Cardiac atrium fibroblast (primary cell): Measurements from ENCODE around the gene IFNB1. TPM values are rescaled to one million over a fixed set of nuclear protein-coding genes. Genes with fewer than 3 reads are reported as not detected.

Source experiments
- total RNA-seq: library from RNA; depleted of rRNA; stranded (reverse); fragments of >200 nt; gene quantifications from 2 replicates; pipeline ENCODE4 v1.2.3, GENCODE V29; 2015

Gene IFNB1
- total RNA-seq: not detected in 2 replicates

DNA sequence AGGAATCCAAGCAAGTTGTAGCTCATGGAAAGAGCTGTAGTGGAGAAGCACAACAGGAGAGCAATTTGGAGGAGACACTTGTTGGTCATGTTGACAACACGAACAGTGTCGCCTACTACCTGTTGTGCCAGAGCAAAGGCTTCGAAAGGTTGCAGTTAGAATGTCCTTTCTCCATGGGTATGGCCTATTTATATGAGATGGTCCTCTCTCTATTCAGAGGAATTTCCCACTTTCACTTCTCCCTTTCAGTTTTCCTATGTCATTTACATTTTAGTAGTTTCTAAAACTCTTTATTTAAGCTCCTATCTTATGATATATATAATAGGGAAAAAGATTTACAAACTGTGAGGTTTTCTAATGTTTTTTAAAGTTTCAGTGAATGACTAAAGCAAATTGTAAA lies at the start of gene IFNB1:
IFNB1 (minus strand) TSS at position 162 of the 400 bp plus-strand sequence; CDS start at position 89, 73 bp downstream.

DNA sequence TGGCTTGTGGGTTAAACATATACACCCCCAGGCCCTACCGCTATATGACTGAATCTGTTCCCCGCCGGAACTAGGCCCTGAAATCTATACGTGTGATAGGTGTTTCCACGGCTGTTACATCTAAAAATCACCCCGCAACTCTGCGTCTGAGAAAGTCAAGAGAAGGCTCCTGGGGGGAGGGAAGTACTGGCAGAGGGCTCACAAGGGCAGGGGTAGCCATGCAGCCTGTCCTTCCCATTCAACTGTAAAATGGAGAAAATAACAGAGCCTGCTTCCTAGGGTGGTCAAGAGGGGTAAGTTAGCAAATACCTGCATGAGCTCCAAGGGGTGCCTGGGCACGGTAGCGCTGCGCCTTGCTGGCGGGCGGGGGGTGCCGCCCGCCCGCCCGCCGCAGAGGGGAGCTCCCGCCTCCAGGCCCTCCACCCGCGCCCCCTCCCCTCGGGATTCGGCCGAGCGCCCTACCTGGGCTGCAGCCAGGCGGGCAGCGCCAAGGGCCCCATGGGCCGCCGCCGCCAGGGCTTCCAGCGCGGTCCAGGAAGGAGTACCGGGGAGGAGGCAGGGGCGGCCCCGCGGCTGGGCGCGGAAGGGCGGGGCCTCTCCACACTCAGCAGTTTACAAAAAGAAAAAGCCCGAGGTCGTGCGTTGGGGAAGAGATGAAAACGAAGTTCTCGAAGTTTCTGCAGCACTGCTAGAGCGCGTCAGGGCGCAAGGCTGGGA lies 46.5 kb downstream of the IFNB1 start, which contains the start of gene HACD4:
HACD4 (minus strand) TSS at position 550 of the 717 bp plus-strand sequence; CDS start at position 500, 50 bp downstream.

Other genes with a start within 250 kb of the IFNB1 start
- 0.36 and 1.5 TPM in 2 replicates for gene HACD4, start 46.3 kb downstream of the IFNB1 start, total RNA-seq
- not detected in 2 replicates for gene IFNW1, start 63.9 kb upstream of the IFNB1 start, total RNA-seq
- gene IFNA21, start 88.7 kb upstream of the IFNB1 start, total RNA-seq: not detected in 2 replicates
- gene IFNA4, start 109.6 kb upstream of the IFNB1 start, total RNA-seq: not detected in 2 replicates
- not detected in 2 replicates for gene IFNA7, start 124.3 kb upstream of the IFNB1 start, total RNA-seq
- gene IFNA10, start 129.2 kb upstream of the IFNB1 start, total RNA-seq: not detected in 2 replicates
- not detected in 2 replicates for gene IFNA16, start 139.4 kb upstream of the IFNB1 start, total RNA-seq
- gene IFNA17, start 150.3 kb upstream of the IFNB1 start, total RNA-seq: not detected in 2 replicates
- not detected in 2 replicates for gene IFNA14, start 162.1 kb upstream of the IFNB1 start, total RNA-seq
- gene IFNA5, start 227.4 kb upstream of the IFNB1 start, total RNA-seq: not detected in 2 replicates